Amygdala (tissue), 56 donors: Measurements from ENCODE around the gene TRABD2B.

ENCODE experiments used
- DNase-seq, 56 donors: peaks; one replicate each; lab custom pipeline; 2025; lab: John Stamatoyannopoulos, UW

The TRABD2B gene

GRCh38 chr1:47997289-47998200 is at the start of gene TRABD2B:
Gene TRABD2B, minus strand, starts transcription at chr1:47997385.
- DNase-seq, result peak in 50 of 56 donors; percentile 6 to 82 (median 44)

- no peak for DNase-seq
Observed at GRCh38 chr1:48044311-48044710, 47.1 kb upstream of the TRABD2B start.

- DNase-seq, result no peak
Observed at GRCh38 chr1:48043622-48044021, 46.4 kb upstream of the TRABD2B start.

- DNase-seq, result no peak
Observed at GRCh38 chr1:48040154-48040553, 43.0 kb upstream of the TRABD2B start.

- DNase-seq, result peak in 4 of 56 donors; percentile 16 to 24 (median 18)
Observed at GRCh38 chr1:48039088-48040054, 42.2 kb upstream of the TRABD2B start.

- DNase-seq, result no peak
Observed at GRCh38 chr1:48038270-48038767, 41.1 kb upstream of the TRABD2B start.

GRCh38 chr1:48036710-48037355 is 39.6 kb upstream of the TRABD2B start:
- no peak for DNase-seq

- peak in 8 of 56 donors; percentile 6 to 54 (median 29) for DNase-seq
Observed at GRCh38 chr1:48035371-48036141, 38.4 kb upstream of the TRABD2B start.

GRCh38 chr1:48033495-48034045 is 36.4 kb upstream of the TRABD2B start:
- DNase-seq, result no peak

GRCh38 chr1:48031676-48032075 is 34.5 kb upstream of the TRABD2B start:
- DNase-seq, result no peak

- no peak for DNase-seq
Observed at GRCh38 chr1:48030696-48031365, 33.6 kb upstream of the TRABD2B start.

GRCh38 chr1:48030211-48030610 is 33.0 kb upstream of the TRABD2B start:
- no peak for DNase-seq

- DNase-seq, result no peak
Observed at GRCh38 chr1:48028218-48029069, 31.3 kb upstream of the TRABD2B start.

- DNase-seq, result no peak
Observed at GRCh38 chr1:48027533-48027835, 30.3 kb upstream of the TRABD2B start.

- no peak for DNase-seq
Observed at GRCh38 chr1:48026701-48027532, 29.7 kb upstream of the TRABD2B start.

- no peak for DNase-seq
Observed at GRCh38 chr1:48026275-48026674, 29.1 kb upstream of the TRABD2B start.

GRCh38 chr1:48025076-48025475 is 27.9 kb upstream of the TRABD2B start:
- no peak for DNase-seq
